ENCODE results near the gene FBXO36. TPM values are rescaled to one million over a fixed set of nuclear protein-coding genes. Genes with fewer than 3 reads are reported as not detected.

The FBXO36 gene
- total and polyA plus RNA-seq, 2 experiments from 2014 or later = 5.8 to 7.6 TPM

Small RNA genes within 50 kb of the gene (small RNA-seq; reads per million reads assigned to genes)
- not detected for gene RNU6-1027P (ENCODE audit: low replicate concordance)
- not detected for gene RNU6-613P (ENCODE audit: low replicate concordance)
- not detected for gene RNU6-964P (ENCODE audit: low replicate concordance)
- gene RNY4P19 (ENCODE audit: low replicate concordance) = not detected

Other genes with a start within 250 kb of the FBXO36 start
- gene DNER, start 207.9 kb upstream of the FBXO36 start, total RNA-seq (2014; rRNA removed; shearing (Covaris generic)) = 7.1 and 8.8 TPM in 2 replicates
- gene DNER, start 207.9 kb upstream of the FBXO36 start, polyA plus RNA-seq (2016; fragmentation: Nextera tagmentation; extraction: Ambion mirVana) = 4.7 and 5.6 TPM in 2 replicates
- 117 and 133 TPM in 2 replicates for gene TRIP12, start 494 bp upstream of the FBXO36 start, total RNA-seq (2014; rRNA removed; shearing (Covaris generic))
- 20.7 and 21.5 TPM in 2 replicates for gene TRIP12, start 494 bp upstream of the FBXO36 start, polyA plus RNA-seq (2016; fragmentation: Nextera tagmentation; extraction: Ambion mirVana)
- 2.7 and 4.0 TPM in 2 replicates for gene SLC16A14, start 146.4 kb downstream of the FBXO36 start, total RNA-seq (2014; rRNA removed; shearing (Covaris generic))
- gene SLC16A14, start 146.4 kb downstream of the FBXO36 start, polyA plus RNA-seq (2016; fragmentation: Nextera tagmentation; extraction: Ambion mirVana) = 0.57 and 1.1 TPM in 2 replicates